ENCODE data around the gene MYOG.

DNA sequence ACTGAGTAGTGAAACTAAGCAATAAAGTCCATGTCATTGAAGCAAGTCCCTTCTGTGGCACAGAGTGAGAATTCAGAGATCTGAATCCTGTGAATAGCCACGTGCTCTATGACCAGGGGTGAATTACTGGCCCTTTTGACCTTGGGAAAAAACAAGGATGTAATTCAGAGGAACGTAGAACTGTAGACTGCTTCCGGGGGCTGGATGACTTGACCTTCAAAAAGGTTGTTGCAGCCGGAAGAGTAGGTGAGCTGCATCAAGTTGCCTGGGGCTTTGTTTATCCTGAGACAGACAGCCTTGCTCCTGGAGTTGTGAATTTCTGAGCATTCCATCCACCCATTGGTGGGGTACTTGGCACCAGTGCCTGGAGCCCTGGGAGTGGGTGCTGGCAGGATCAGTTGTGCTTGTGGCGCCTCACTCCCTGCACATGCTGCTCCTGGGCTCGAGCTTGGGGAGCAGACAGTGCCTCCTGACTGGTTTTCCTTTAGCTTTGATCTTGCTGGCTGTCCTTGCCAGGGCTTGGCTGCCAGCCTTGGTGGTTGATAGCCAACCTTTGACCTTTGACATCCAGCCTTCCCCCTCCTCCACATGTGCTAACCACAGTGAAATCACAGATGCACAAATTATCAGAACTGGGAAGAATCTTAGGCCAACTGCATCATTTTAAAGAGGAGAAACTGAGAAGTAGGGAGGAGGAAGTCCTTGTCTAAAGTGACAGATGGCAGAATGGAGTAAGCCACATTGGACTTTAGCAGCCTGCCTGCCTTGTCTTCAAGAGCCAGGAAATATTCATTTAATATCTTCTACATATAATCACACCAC, 16.2 kb upstream of the MYOG start:
- TF ChIP-seq CTCF (conservative IDR thresholded peaks at IDR 0.05), result no peak
- no peak for TF ChIP-seq ZFX (IDR thresholded peaks at IDR 0.05)
